Measurements from ENCODE around the gene BCL10. TPM values are rescaled to one million over a fixed set of nuclear protein-coding genes. Genes with fewer than 3 reads are reported as not detected.

The BCL10 gene
- total RNA-seq, 1 experiment from 2014 or later, result 26.1 TPM

- no peaks in the 10 kb centered on the region for H3K27me3 Mint-ChIP-seq (ENCODE audit: low read depth)
- H3K56ac ChIP-seq (ENCODE audit: insufficient read length, low read depth, low read length), result no peak overlapping the region
- no peaks in the 10 kb centered on the region for H4K20me1 ChIP-seq (ENCODE audit: control insufficient read depth, insufficient read depth, insufficient read length)
- H2AK5ac ChIP-seq (ENCODE audit: insufficient read length, low read length), result no peak overlapping the region
- no peak for DNase-seq
- no peak overlapping the region for H4K8ac ChIP-seq (replicated peaks; ENCODE audit: insufficient read length, low read depth, low read length)
- no peak overlapping the region for H4K5ac ChIP-seq (ENCODE audit: insufficient read length, low read depth, low read length)
- no peak overlapping the region for H2BK15ac ChIP-seq (ENCODE audit: low read depth, low read length)
- peaks cover 7% of the 10 kb centered on the region for H3K4me1 ChIP-seq (ENCODE audit: insufficient read depth, low read length)
- no peaks in the 10 kb centered on the region for H3K36me3 Mint-ChIP-seq (ENCODE audit: insufficient read depth in 1 of 3, low read depth in 3 of 3)
- H3K9me3 ChIP-seq (ENCODE audit: control insufficient read depth, low read depth, low read length), result no peaks in the 10 kb centered on the region
- WGBS (ENCODE audit: extremely low coverage, insufficient read length, low lambda C conversion rate), result no CpG with 5 or more reads among the region's 5 CpGs
- H3K27me3 ChIP-seq (ENCODE audit: insufficient read depth, low read length), result no peaks in the 10 kb centered on the region
- H2BK12ac ChIP-seq (ENCODE audit: insufficient read length, low read depth, low read length), result no peak overlapping the region
- no peaks in the 10 kb centered on the region for H3K9me3 Mint-ChIP-seq
- H3K18ac ChIP-seq (ENCODE audit: insufficient read length, low read depth, low read length), result no peak overlapping the region
- no peak overlapping the region for H3T11ph ChIP-seq (ENCODE audit: low read length)
- H3K14ac ChIP-seq (ENCODE audit: insufficient read depth, low read length), result no peak overlapping the region
- no peak overlapping the region for H3K4ac ChIP-seq (ENCODE audit: low read depth, low read length)
- no peak overlapping the region for H2BK5ac ChIP-seq (ENCODE audit: insufficient read length, low read length)
- peak overlapping the region in 1 of 3 experiments; percentile 45; a peak in 1 of 7 replicates for H3K27ac Mint-ChIP-seq
- no peaks in the 10 kb centered on the region for H3K23me2 ChIP-seq (ENCODE audit: insufficient read length, low read depth, low read length, poor library complexity, severe bottlenecking)
- H4K91ac ChIP-seq (ENCODE audit: insufficient read length, low read depth, low read length), result no peak overlapping the region
- no peak for TF ChIP-seq CTCF (conservative IDR thresholded peaks at IDR 0.05)
- no peak overlapping the region for H3K27ac ChIP-seq (ENCODE audit: insufficient read length, low read depth, low read length)
- no peak overlapping the region for H3K9ac ChIP-seq (ENCODE audit: extremely low read depth, insufficient read length, low read length)
- H2BK120ac ChIP-seq (ENCODE audit: low read depth, low read length, poor library complexity, severe bottlenecking), result no peak overlapping the region
- H2AFZ ChIP-seq (ENCODE audit: low read length), result no peak overlapping the region
- no peak overlapping the region for H3K4me2 ChIP-seq (ENCODE audit: insufficient read depth, insufficient read length, low read length)
- no peaks in the 10 kb centered on the region for H3K79me1 ChIP-seq (ENCODE audit: insufficient read depth, low read depth, low read length, poor library complexity, severe bottlenecking)
- H3K79me2 ChIP-seq (ENCODE audit: insufficient read depth, low read length), result no peaks in the 10 kb centered on the region
- H2BK20ac ChIP-seq (ENCODE audit: low read depth, low read length, poor library complexity, severe bottlenecking), result peak overlapping the region; percentile 60
- no peak overlapping the region for H3K4me3 Mint-ChIP-seq
- H3K4me1 Mint-ChIP-seq, result peaks cover 27 to 36% of the 10 kb centered on the region in 2 experiments
- H3K23ac ChIP-seq (ENCODE audit: insufficient read length, low read depth, low read length), result no peak overlapping the region
Observed at GRCh38 chr1:85323770-85324169, 47.3 kb upstream of the BCL10 start.

Measured in H9 (cell line).